GM12878 (cell line): ENCODE results near the gene SLC24A4. TPM values are rescaled to one million over a fixed set of nuclear protein-coding genes. Genes with fewer than 3 reads are reported as not detected.
A peak's percentile ranks its signal among the peaks of the same experiment; 100 is the strongest.

Source experiments
- ATAC-seq: fragments of 200-7000 bp; cut with Tn5 transposase; 3 replicates; pipeline ENCODE4 v1.9.1; 2020; ENCODE audit warnings: mild to moderate bottlenecking, moderate library complexity
- BruUV-seq: library from RNA; stranded (reverse); fragments of 400-500 nt; replicated peaks from 2 replicates; lab custom pipeline; 2021; lab: Mats Ljungman, UMichigan
- CTCF ChIA-PET: fragments of 300-600 bp; sonication (Branson Sonifier 250); formaldehyde crosslinking; extraction: SDS; loops from one replicate; lab custom pipeline; 2021; ENCODE audit warnings: inconsistent platforms; lab: Yijun Ruan, JAX
- POLR2A ChIA-PET: fragments of 350-600 bp; formaldehyde crosslinking; extraction: SDS; loops from one replicate; lab custom pipeline; 2021; ENCODE audit warnings: inconsistent platforms; lab: Charles Lee
- RAD21 ChIA-PET: fragments of 300-600 bp; sonication (Branson Sonifier 250); formaldehyde crosslinking; loops from one replicate; lab custom pipeline; 2023; ENCODE audit warnings: antibody characterized with exemption; ENCODE audit not compliant: unreplicated experiment; lab: Charles Lee
- SMC1A ChIA-PET: fragments of 300-600 bp; sonication (Branson Sonifier 250); formaldehyde crosslinking; loops from one replicate; lab custom pipeline; 2023; ENCODE audit not compliant: unreplicated experiment, uncharacterized antibody; lab: Charles Lee
- DNase-seq: peaks from one replicate; pipeline ENCODE4 v3.0.0-alpha.2; 2011; ENCODE audit warnings: low read depth, low spot score
- FAIRE-seq: peaks from 3 replicates; lab custom pipeline; 2011; peaks lifted over from hg19 to GRCh38; lab: Jason Lieb, UNC
- H2AFZ ChIP-seq: 2 replicates; pipeline ENCODE4 v1.6.0; 2011; ENCODE audit warnings: low read depth, low read length, control low read depth; ENCODE audit not compliant: control insufficient read depth
- H3K27ac ChIP-seq: 2 replicates; pipeline ENCODE4 v1.5.1; 2011; ENCODE audit warnings: control low read depth; ENCODE audit not compliant: control insufficient read depth, insufficient read depth
- H3K27me3 ChIP-seq, 2 experiments: replicated peaks in 1 of 2; 2 replicates each; pipeline versions ENCODE4 v1.6.0 to v1.6.1; 2011; ENCODE audit warnings: low read length in 1 of 2; ENCODE audit not compliant: control insufficient read depth in 2 of 2, insufficient read depth in 2 of 2
- H3K36me3 ChIP-seq, 2 experiments: 2 replicates each; pipeline ENCODE4 v1.5.1; 2011; ENCODE audit warnings: low read length in 1 of 2; ENCODE audit not compliant: control insufficient read depth in 2 of 2, insufficient read depth in 2 of 2
- H3K4me1 ChIP-seq: 2 replicates; pipeline ENCODE4 v1.6.1; 2011; ENCODE audit warnings: mild to moderate bottlenecking, low read length, moderate library complexity, mixed read lengths; ENCODE audit not compliant: control insufficient read depth, insufficient read depth
- H3K4me2 ChIP-seq: 2 replicates; pipeline ENCODE4 v1.6.0; 2011; ENCODE audit warnings: control low read depth; ENCODE audit not compliant: control insufficient read depth, insufficient read depth
- H3K4me3 ChIP-seq: fragments of 200-600 bp; sonication (generic); 2 replicates; pipeline ENCODE4 v1.5.1; 2016
- H3K79me2 ChIP-seq: 2 replicates; pipeline ENCODE4 v1.6.0; 2011; ENCODE audit warnings: low read length; ENCODE audit not compliant: control insufficient read depth, insufficient read depth
- H3K9ac ChIP-seq: 2 replicates; pipeline ENCODE4 v1.8.0; 2011; ENCODE audit warnings: low read length, control low read depth, mixed read lengths; ENCODE audit not compliant: control insufficient read depth, insufficient read depth
- H3K9me3 ChIP-seq: replicated peaks from 3 replicates; pipeline ENCODE4 v1.5.1; 2011; ENCODE audit warnings: mild to moderate bottlenecking, low read length; ENCODE audit not compliant: control insufficient read depth, insufficient read depth
- H4K20me1 ChIP-seq: 2 replicates; pipeline ENCODE4 v1.6.0; 2011; ENCODE audit not compliant: control insufficient read depth, insufficient read depth
- ASH2L ChIP-seq: fragments of 300-600, 200-600 bp; sonication (generic); IDR thresholded peaks from 2 replicates; pipeline ENCODE4 v1.6.1; 2017; ENCODE audit warnings: low read depth, mild to moderate bottlenecking, borderline replicate concordance
- BCL11A ChIP-seq: IDR thresholded peaks from 2 replicates; pipeline ENCODE4 v1.6.1; 2011; ENCODE audit warnings: low read depth, low read length
- KAT2A ChIP-seq: conservative IDR thresholded peaks from 2 replicates; pipeline ENCODE4 v1.6.1; 2011; ENCODE audit warnings: low read depth, low read length; ENCODE audit not compliant: control insufficient read depth
- NFXL1 ChIP-seq: fragments of 450-650 bp; IDR thresholded peaks from 2 replicates; pipeline ENCODE4 v1.6.1; 2017; ENCODE audit warnings: antibody characterized with exemption, mild to moderate bottlenecking, borderline replicate concordance
- NR2C2 ChIP-seq: IDR thresholded peaks from 2 replicates; pipeline ENCODE4 v1.6.1; 2011; ENCODE audit warnings: borderline replicate concordance, low read depth; ENCODE audit not compliant: control insufficient read depth, insufficient read length
- NR2F1 ChIP-seq: fragments of 450-650 bp; conservative IDR thresholded peaks from 2 replicates; pipeline ENCODE4 v1.6.1; 2017; ENCODE audit warnings: mild to moderate bottlenecking
- RCOR1 ChIP-seq: conservative IDR thresholded peaks from 2 replicates; pipeline ENCODE4 v1.6.1; 2012; ENCODE audit warnings: low read depth, low read length, improper control_type of control experiment
- RUNX3 ChIP-seq: IDR thresholded peaks from 2 replicates; pipeline ENCODE4 v1.6.1; 2012; ENCODE audit warnings: low read length, inconsistent platforms
- SMARCA5 ChIP-seq: fragments of 450-650 bp; IDR thresholded peaks from 2 replicates; pipeline ENCODE4 v1.6.1; 2017; ENCODE audit warnings: mild to moderate bottlenecking
- STAT3 ChIP-seq: IDR thresholded peaks from 2 replicates; pipeline ENCODE4 v1.6.1; 2011; ENCODE audit warnings: low read depth, low read length, improper control_type of control experiment
- TCF7 ChIP-seq: IDR thresholded peaks from 2 replicates; pipeline ENCODE4 v1.6.1; 2014; ENCODE audit warnings: antibody characterized with exemption, borderline replicate concordance
- ZBTB33 ChIP-seq: fragments of 450-650 bp; IDR thresholded peaks from 2 replicates; pipeline ENCODE4 v1.6.1; 2017; ENCODE audit warnings: mild to moderate bottlenecking
- ZNF207 ChIP-seq: fragments of 450-650 bp; IDR thresholded peaks from 2 replicates; pipeline ENCODE4 v1.6.1; 2014; ENCODE audit warnings: antibody characterized with exemption, mild to moderate bottlenecking, borderline replicate concordance
- WGBS: methylation state at CpG from one replicate; pipeline ENCODE4 v1.1.6; 2016; ENCODE audit warnings: low lambda C conversion rate; ENCODE audit not compliant: insufficient replicate concordance, insufficient coverage; ENCODE audit errors: missing lambda C conversion rate; 5-methylcytosine and 5-hydroxymethylcytosine counted together
- in situ Hi-C: fragments of 300-500 bp; cut with MboI; formaldehyde crosslinking; loops from 9 replicates; pipeline ENCODE4 v1.14.3; 2018; ENCODE audit warnings: mixed read lengths
- intact Hi-C: fragments of 100-400 bp; cut with micrococcal nuclease; formaldehyde crosslinking; loops from one replicate; pipeline ENCODE4 v1.14.2; 2022; ENCODE audit not compliant: unreplicated experiment
- polyA plus RNA-seq, 11 experiments: library from polyadenylated mRNA; depleted of rRNA in 4 of 11; unstranded in 6 of 11; stranded (reverse) in 5 of 11; fragments of >200 nt; fragmentation: Nextera tagmentation in 4 of 11; fragmentation: Illumina TruSeq in 1 of 11; extraction: Ambion mirVana in 4 of 11; extraction: Trizol in 1 of 11; gene quantifications; 1 replicate in 1 of 11; 2 replicates in 10 of 11; pipeline versions ENCODE4 v1.2.1 to v1.2.3, GENCODE V29; 2011 to 2016; ENCODE audit warnings: inconsistent platforms in 2 of 11, missing spikeins in 2 of 11, low read depth in 1 of 11
- total RNA-seq, 4 experiments: library from RNA; depleted of rRNA in 3 of 4; stranded (reverse); fragments of >200 nt in 3 of 4; fragmentation: Illumina TruSeq in 1 of 4; extraction: Trizol in 1 of 4; gene quantifications; 2 replicates each; pipeline versions ENCODE4 v1.2.1 to v1.2.3, GENCODE V29; 2013 to 2021
- TF ChIP-seq, protein P1 (sequence below): fragments of 450-650 bp; IDR thresholded peaks from 2 replicates; pipeline ENCODE4 v1.6.1; 2016; ENCODE audit warnings: mild to moderate bottlenecking
- TF ChIP-seq, protein P2 (sequence below): IDR thresholded peaks from 2 replicates; pipeline ENCODE4 v1.6.1; 2012; ENCODE audit warnings: low read depth, low read length, improper control_type of control experiment
- TF ChIP-seq, protein P3 (sequence below): fragments of 450-650 bp; conservative IDR thresholded peaks from 2 replicates; pipeline ENCODE4 v1.6.1; 2017; ENCODE audit warnings: mild to moderate bottlenecking, moderate library complexity

SLC24A4 gene
- total and polyA plus RNA-seq, 10 of the 15 experiments (the other 5 are each of a cell fraction or from before 2014, with no cell fraction given), result under 0.01 to 0.46 (median 0.04) TPM; not detected in 5

DNA sequence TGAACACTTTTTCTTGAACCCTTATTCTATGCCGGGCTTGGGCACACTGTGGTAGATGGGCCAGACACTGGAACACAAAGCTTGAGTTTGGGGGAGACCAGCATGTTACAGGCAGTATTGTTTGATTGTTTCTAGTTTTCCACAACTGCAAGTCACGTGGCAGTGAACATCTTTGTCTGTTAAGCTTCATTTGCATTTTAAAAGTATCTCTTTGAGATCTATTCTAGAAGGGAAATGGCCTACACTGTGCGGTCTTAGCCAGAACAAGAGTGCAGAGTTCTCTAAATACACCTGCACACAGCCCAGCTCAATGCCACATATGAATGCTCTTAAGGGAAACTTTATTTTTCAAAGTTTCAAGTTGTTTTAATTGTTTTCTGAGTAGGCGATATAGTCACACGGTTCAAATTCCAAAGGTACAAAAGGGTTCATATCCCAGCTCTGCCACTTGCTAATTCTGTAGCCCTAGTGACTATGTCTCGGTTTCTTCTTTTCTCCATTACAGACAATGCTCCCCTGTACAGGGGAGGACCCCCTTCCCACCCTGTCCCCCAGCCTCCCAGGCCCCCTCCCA is 215.5 kb downstream of the SLC24A4 start (continued):
- TF ChIP-seq RCOR1 (no peak), NR2F1 (no peak), TCF7 (no peak), SMARCA5 (no peak), NFXL1 (no peak), RUNX3 (0 out of 2 replicates have a peak, but pooled peaks have one; percentile 15)
- TF ChIP-seq, protein P1, sequence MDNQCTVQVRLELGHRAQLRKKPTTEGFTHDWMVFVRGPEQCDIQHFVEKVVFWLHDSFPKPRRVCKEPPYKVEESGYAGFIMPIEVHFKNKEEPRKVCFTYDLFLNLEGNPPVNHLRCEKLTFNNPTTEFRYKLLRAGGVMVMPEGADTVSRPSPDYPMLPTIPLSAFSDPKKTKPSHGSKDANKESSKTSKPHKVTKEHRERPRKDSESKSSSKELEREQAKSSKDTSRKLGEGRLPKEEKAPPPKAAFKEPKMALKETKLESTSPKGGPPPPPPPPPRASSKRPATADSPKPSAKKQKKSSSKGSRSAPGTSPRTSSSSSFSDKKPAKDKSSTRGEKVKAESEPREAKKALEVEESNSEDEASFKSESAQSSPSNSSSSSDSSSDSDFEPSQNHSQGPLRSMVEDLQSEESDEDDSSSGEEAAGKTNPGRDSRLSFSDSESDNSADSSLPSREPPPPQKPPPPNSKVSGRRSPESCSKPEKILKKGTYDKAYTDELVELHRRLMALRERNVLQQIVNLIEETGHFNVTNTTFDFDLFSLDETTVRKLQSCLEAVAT, result no peak
- TF ChIP-seq, protein P2, sequence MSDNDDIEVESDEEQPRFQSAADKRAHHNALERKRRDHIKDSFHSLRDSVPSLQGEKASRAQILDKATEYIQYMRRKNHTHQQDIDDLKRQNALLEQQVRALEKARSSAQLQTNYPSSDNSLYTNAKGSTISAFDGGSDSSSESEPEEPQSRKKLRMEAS, result 0 out of 2 replicates have a peak, but pooled peaks have one; percentile 27

DNA sequence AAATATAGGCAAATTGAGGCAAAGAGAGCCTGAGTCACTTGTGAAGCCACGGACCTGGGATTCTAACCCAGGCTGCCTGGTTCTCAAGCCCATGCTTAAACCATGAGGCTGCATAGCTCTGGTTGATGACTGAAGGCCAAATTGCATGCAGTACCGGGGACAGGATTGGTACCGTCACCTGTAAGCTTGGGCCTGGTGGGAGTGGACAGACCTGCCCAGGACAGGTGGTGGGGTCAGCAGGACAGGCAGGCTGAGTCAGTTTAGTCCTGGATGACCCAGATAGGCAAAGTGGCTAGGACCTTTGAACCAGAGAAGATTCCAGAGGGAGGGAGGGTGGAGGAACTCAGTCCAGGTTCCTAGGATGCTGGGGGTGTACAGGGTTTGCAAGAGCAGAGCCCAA is 216.5 kb downstream of the SLC24A4 start:
- FAIRE-seq, result no peak
- ChIA-PET RAD21 (interaction anchor here (1.1 to 1.7 kb wide), 5 partner anchors 25 to 78 kb away, joined by 3 to 13 read pairs (median 3); no protein-coding TSS in a partner anchor), SMC1A (interaction anchor here (1.1 to 2.1 kb wide), 5 partner anchors 8 to 51 kb away, joined by 3 to 10 read pairs (median 8); no protein-coding TSS in a partner anchor), CTCF (interaction anchor here (1.0 to 1.5 kb wide), 2 partner anchors 23 to 48 kb away, joined by 3 to 5 read pairs; no protein-coding TSS in a partner anchor), POLR2A (interaction anchor here (0.6 to 1.0 kb wide), 2 partner anchors 59 to 638 kb away, joined by 3 read pairs; no protein-coding TSS in a partner anchor)
- BruUV-seq, result no TSS peak
- H3K27ac ChIP-seq, result no peak overlapping the region
- in situ Hi-C loops (no loop called here), intact Hi-C loops (no loop called here)
- H3K9ac ChIP-seq, result no peak overlapping the region
- WGBS, result 80% methylated on average over 3 of the region's 3 CpGs
- no peak overlapping the region for H3K4me2 ChIP-seq
- H3K27me3 ChIP-seq, result no peaks in the 10 kb centered on the region
- DNase-seq, result no peak
- no peak for ATAC-seq
- peaks cover 3% of the 10 kb centered on the region; the same call in 1 of the 2 replicates for H3K79me2 ChIP-seq
- no peaks in the 10 kb centered on the region; the same call in 2 of the 3 replicates for H3K9me3 ChIP-seq
- H3K36me3 ChIP-seq, result no peaks in the 10 kb centered on the region
- peak overlapping the region; percentile 60 for H2AFZ ChIP-seq
- peaks cover 28% of the 10 kb centered on the region for H3K4me1 ChIP-seq
- H3K4me3 ChIP-seq, result no peak overlapping the region
- no peaks in the 10 kb centered on the region for H4K20me1 ChIP-seq
- TF ChIP-seq ZNF207 (no peak), ASH2L (no peak), STAT3 (no peak), KAT2A (no peak), BCL11A (no peak), NR2C2 (no peak), ZBTB33 (no peak)
- TF ChIP-seq, protein P3, sequence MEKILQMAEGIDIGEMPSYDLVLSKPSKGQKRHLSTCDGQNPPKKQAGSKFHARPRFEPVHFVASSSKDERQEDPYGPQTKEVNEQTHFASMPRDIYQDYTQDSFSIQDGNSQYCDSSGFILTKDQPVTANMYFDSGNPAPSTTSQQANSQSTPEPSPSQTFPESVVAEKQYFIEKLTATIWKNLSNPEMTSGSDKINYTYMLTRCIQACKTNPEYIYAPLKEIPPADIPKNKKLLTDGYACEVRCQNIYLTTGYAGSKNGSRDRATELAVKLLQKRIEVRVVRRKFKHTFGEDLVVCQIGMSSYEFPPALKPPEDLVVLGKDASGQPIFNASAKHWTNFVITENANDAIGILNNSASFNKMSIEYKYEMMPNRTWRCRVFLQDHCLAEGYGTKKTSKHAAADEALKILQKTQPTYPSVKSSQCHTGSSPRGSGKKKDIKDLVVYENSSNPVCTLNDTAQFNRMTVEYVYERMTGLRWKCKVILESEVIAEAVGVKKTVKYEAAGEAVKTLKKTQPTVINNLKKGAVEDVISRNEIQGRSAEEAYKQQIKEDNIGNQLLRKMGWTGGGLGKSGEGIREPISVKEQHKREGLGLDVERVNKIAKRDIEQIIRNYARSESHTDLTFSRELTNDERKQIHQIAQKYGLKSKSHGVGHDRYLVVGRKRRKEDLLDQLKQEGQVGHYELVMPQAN, result no peak
